GM19023 (cell line): ENCODE measurements around the gene IFT52.
"Not testable (repeated sequence)": the region's sequence is repeated elsewhere in the genome, so short reads cannot be mapped to it uniquely, and the experiment has no call there.

ENCODE experiments used
- ATAC-seq: cut with Tn5 transposase; IDR thresholded peaks from one replicate; pipeline ENCODE4 v1.9.1; 2021; ENCODE audit warnings: mild to moderate bottlenecking, moderate library complexity; ENCODE audit not compliant: unreplicated experiment

IFT52 gene

GRCh38 chr20:43567477-43567876 is 23.3 kb upstream of the IFT52 start:
- no peak for ATAC-seq

- no peak for ATAC-seq
Observed at GRCh38 chr20:43568706-43569105, 22.0 kb upstream of the IFT52 start.

GRCh38 chr20:43569282-43569681 is 21.5 kb upstream of the IFT52 start:
- ATAC-seq: no peak

GRCh38 chr20:43570496-43570895 is 20.2 kb upstream of the IFT52 start:
- ATAC-seq: no peak

- no peak for ATAC-seq
Observed at GRCh38 chr20:43571310-43571709, 19.4 kb upstream of the IFT52 start.

- ATAC-seq: no peak
Observed at GRCh38 chr20:43571771-43572170, 19.0 kb upstream of the IFT52 start.

- ATAC-seq: no peak
Observed at GRCh38 chr20:43572891-43573290, 17.8 kb upstream of the IFT52 start.

GRCh38 chr20:43576108-43576507 is 14.6 kb upstream of the IFT52 start:
- ATAC-seq: no peak

GRCh38 chr20:43579861-43580793 is 10.6 kb upstream of the IFT52 start:
- ATAC-seq: no peak

- no peak for ATAC-seq
Observed at GRCh38 chr20:43583133-43583864, 7.4 kb upstream of the IFT52 start.

GRCh38 chr20:43583982-43584432 is 6.7 kb upstream of the IFT52 start:
- ATAC-seq: no peak

GRCh38 chr20:43584448-43585136 is 6.1 kb upstream of the IFT52 start:
- no peak for ATAC-seq

GRCh38 chr20:43586641-43587040 is 4.1 kb upstream of the IFT52 start:
- ATAC-seq: no peak

- not testable (repeated sequence) for ATAC-seq
Observed at GRCh38 chr20:43588526-43588925, 2.2 kb upstream of the IFT52 start.

GRCh38 chr20:43590036-43590391 is 723 bp upstream of the IFT52 start:
- no peak for ATAC-seq

- not testable (repeated sequence) for ATAC-seq
Observed at GRCh38 chr20:43601960-43602359, 11.2 kb downstream of the IFT52 start.

GRCh38 chr20:43603124-43603523 is 12.4 kb downstream of the IFT52 start:
- ATAC-seq: no peak

GRCh38 chr20:43605715-43606114 is 15.0 kb downstream of the IFT52 start:
- ATAC-seq: no peak

- not testable (repeated sequence) for ATAC-seq
Observed at GRCh38 chr20:43607278-43607677, 16.5 kb downstream of the IFT52 start.

GRCh38 chr20:43631598-43631997 is 40.9 kb downstream of the IFT52 start:
- ATAC-seq: no peak

GRCh38 chr20:43636429-43636828 is 45.7 kb downstream of the IFT52 start:
- ATAC-seq: no peak
